ENCODE data around the gene LAMP1.

LAMP1 gene

GRCh38 chr13:113315992-113316391 is 19.0 kb downstream of the LAMP1 start:
- no peak for TF ChIP-seq GLIS3 (CRISPR knock-in tag; IDR thresholded peaks at IDR 0.05)
- no peak for TF ChIP-seq ZNF8 (CRISPR knock-in tag; IDR thresholded peaks at IDR 0.05)
- TF ChIP-seq OSR1 (CRISPR knock-in tag; IDR thresholded peaks at IDR 0.05), result no peak
- no peak for TF ChIP-seq SNAI2 (CRISPR knock-in tag; IDR thresholded peaks at IDR 0.05)
- TF ChIP-seq TCF4 (CRISPR knock-in tag; IDR thresholded peaks at IDR 0.05; ENCODE audit: borderline replicate concordance), result no peak
- TF ChIP-seq PATZ1 (CRISPR knock-in tag; IDR thresholded peaks at IDR 0.05; ENCODE audit: borderline replicate concordance), result no peak
- no peak for TF ChIP-seq ZFP30 (CRISPR knock-in tag; IDR thresholded peaks at IDR 0.05)
- TF ChIP-seq POU6F1 (CRISPR knock-in tag; IDR thresholded peaks at IDR 0.05; ENCODE audit: borderline replicate concordance, low read depth), result no peak
- ATAC-seq, result no peak; the same call in 2 of the 3 replicates

GRCh38 chr13:113317031-113317430 is 20.0 kb downstream of the LAMP1 start:
- ATAC-seq, result no peak

GRCh38 chr13:113318956-113319355 is 21.9 kb downstream of the LAMP1 start:
- TF ChIP-seq ISL1 (CRISPR knock-in tag; IDR thresholded peaks at IDR 0.05) (no peak), OSR1 (CRISPR knock-in tag; IDR thresholded peaks at IDR 0.05) (no peak), ESRRG (CRISPR knock-in tag; IDR thresholded peaks at IDR 0.05) (no peak), BACH2 (CRISPR knock-in tag; IDR thresholded peaks at IDR 0.05; ENCODE audit: borderline replicate concordance) (no peak), GLIS3 (CRISPR knock-in tag; IDR thresholded peaks at IDR 0.05) (no peak), TSHZ2 (CRISPR knock-in tag; IDR thresholded peaks at IDR 0.05) (no peak), CSRNP3 (CRISPR knock-in tag; IDR thresholded peaks at IDR 0.05) (no peak), SNAI2 (CRISPR knock-in tag; IDR thresholded peaks at IDR 0.05) (no peak), ZFP3 (CRISPR knock-in tag; IDR thresholded peaks at IDR 0.05) (no peak), RARB (CRISPR knock-in tag; IDR thresholded peaks at IDR 0.05) (no peak), PATZ1 (CRISPR knock-in tag; IDR thresholded peaks at IDR 0.05; ENCODE audit: borderline replicate concordance) (no peak), ZNF565 (CRISPR knock-in tag; conservative IDR thresholded peaks at IDR 0.05; ENCODE audit: low read depth) (no peak), POU6F1 (CRISPR knock-in tag; IDR thresholded peaks at IDR 0.05; ENCODE audit: borderline replicate concordance, low read depth) (no peak), TOX (CRISPR knock-in tag; IDR thresholded peaks at IDR 0.05; ENCODE audit: borderline replicate concordance) (no peak), ZC3H10 (CRISPR knock-in tag; IDR thresholded peaks at IDR 0.05) (no peak), CREB5 (CRISPR knock-in tag; IDR thresholded peaks at IDR 0.05; ENCODE audit: low read depth) (no peak), PPARA (CRISPR knock-in tag; IDR thresholded peaks at IDR 0.05; ENCODE audit: borderline replicate concordance) (no peak), ARNTL (CRISPR knock-in tag; IDR thresholded peaks at IDR 0.05; ENCODE audit: borderline replicate concordance, low read depth) (no peak), ZNF8 (CRISPR knock-in tag; IDR thresholded peaks at IDR 0.05) (no peak)
- ATAC-seq, result no peak

More at GRCh38 chr13:113317031-113317430, 20.0 kb downstream of the LAMP1 start:
- TF ChIP-seq ESRRG (CRISPR knock-in tag; IDR thresholded peaks at IDR 0.05) (no peak), ZNF8 (CRISPR knock-in tag; IDR thresholded peaks at IDR 0.05) (no peak), ZFP3 (CRISPR knock-in tag; IDR thresholded peaks at IDR 0.05) (no peak), ZFP30 (CRISPR knock-in tag; IDR thresholded peaks at IDR 0.05) (no peak), ISL1 (CRISPR knock-in tag; IDR thresholded peaks at IDR 0.05) (no peak), ZNF565 (CRISPR knock-in tag; conservative IDR thresholded peaks at IDR 0.05; ENCODE audit: low read depth) (no peak)

Data from SK-N-SH treated with all-trans-retinoic acid at 6 μM for 48 hours (cell line).